H1 (cell line): ENCODE measurements around the gene WNT2. TPM values are rescaled to one million over a fixed set of nuclear protein-coding genes. Genes with fewer than 3 reads are reported as not detected.

Experiments
- CBX8 ChIP-seq: fragments of 300-800, 300-1000 bp; sonication (generic); IDR thresholded peaks from 2 replicates; pipeline ENCODE4 v1.7.1; 2016; ENCODE audit warnings: low read depth, low read length, borderline replicate concordance
- HDAC6 ChIP-seq: IDR thresholded peaks from one replicate; pipeline ENCODE4 v1.7.1; 2012; ENCODE audit warnings: low read depth, mild to moderate bottlenecking, inconsistent platforms, low read length, moderate library complexity
- JUND ChIP-seq: IDR thresholded peaks from 2 replicates; pipeline ENCODE4 v1.6.1; 2011; ENCODE audit warnings: mild to moderate bottlenecking, improper control_type of control experiment, low read length
- SAP30 ChIP-seq: fragments of 300-600 bp; sonication (generic); IDR thresholded peaks from 2 replicates; pipeline ENCODE4 v1.7.1; 2012; ENCODE audit warnings: low read length, moderate library complexity, mild to moderate bottlenecking, inconsistent platforms; ENCODE audit not compliant: insufficient read depth, insufficient replicate concordance
- YY1 ChIP-seq: IDR thresholded peaks from 2 replicates; pipeline ENCODE4 v1.6.1; 2011; ENCODE audit warnings: low read depth, mild to moderate bottlenecking, low read length
- polyA plus RNA-seq, 7 experiments: library from polyadenylated mRNA; depleted of rRNA in 3 of 7; stranded (reverse) in 5 of 7; unstranded in 2 of 7; fragments of >200 nt in 5 of 7; fragments of 200-250 nt in 2 of 7; gene quantifications; 1 replicate in 5 of 7; 2 replicates in 1 of 7; 4 replicates in 1 of 7; pipeline versions ENCODE4 v1.2.1 to v1.2.3, GENCODE V29; 2011 to 2013; ENCODE audit warnings: missing spikeins in 2 of 7, mixed read lengths in 2 of 7
- total RNA-seq: library from RNA; stranded (reverse); fragmentation: NEBNext Ultra II Directional; extraction: Animal tissue kit (Norgen Biotek cat#: 25700); gene quantifications from 2 replicates; pipeline ENCODE4 v1.2.1, GENCODE V29; 2021
- TF ChIP-seq, protein P1 (sequence below): fragments of 300-600 bp; sonication (generic); IDR thresholded peaks from 2 replicates; pipeline ENCODE4 v1.7.1; 2012; ENCODE audit warnings: low read length, moderate library complexity, mild to moderate bottlenecking, inconsistent platforms; ENCODE audit not compliant: insufficient replicate concordance

The WNT2 gene
- total and polyA plus RNA-seq, 2 of the 8 experiments (the other 6 are each of a cell fraction or from before 2014, with no cell fraction given) = not detected

DNA sequence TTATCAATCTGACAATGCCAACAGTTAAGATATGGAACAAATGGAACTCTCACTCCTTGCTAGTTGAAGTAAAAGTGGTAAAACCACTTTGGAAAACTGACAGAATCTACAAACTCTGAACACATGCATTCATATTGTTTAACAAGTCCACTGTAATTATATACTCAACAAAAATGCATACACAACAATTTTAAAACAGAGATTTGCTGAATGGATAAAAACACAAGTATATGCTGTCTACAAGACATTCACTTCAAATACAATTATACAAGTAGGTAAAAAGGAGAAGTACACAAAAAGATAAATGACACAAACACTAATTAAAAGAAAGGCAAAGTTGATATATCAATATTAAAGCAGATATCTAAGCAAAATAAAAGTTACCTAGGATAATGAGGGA lies 9.2 kb upstream of the WNT2 start (continued):
- TF ChIP-seq, protein P1, sequence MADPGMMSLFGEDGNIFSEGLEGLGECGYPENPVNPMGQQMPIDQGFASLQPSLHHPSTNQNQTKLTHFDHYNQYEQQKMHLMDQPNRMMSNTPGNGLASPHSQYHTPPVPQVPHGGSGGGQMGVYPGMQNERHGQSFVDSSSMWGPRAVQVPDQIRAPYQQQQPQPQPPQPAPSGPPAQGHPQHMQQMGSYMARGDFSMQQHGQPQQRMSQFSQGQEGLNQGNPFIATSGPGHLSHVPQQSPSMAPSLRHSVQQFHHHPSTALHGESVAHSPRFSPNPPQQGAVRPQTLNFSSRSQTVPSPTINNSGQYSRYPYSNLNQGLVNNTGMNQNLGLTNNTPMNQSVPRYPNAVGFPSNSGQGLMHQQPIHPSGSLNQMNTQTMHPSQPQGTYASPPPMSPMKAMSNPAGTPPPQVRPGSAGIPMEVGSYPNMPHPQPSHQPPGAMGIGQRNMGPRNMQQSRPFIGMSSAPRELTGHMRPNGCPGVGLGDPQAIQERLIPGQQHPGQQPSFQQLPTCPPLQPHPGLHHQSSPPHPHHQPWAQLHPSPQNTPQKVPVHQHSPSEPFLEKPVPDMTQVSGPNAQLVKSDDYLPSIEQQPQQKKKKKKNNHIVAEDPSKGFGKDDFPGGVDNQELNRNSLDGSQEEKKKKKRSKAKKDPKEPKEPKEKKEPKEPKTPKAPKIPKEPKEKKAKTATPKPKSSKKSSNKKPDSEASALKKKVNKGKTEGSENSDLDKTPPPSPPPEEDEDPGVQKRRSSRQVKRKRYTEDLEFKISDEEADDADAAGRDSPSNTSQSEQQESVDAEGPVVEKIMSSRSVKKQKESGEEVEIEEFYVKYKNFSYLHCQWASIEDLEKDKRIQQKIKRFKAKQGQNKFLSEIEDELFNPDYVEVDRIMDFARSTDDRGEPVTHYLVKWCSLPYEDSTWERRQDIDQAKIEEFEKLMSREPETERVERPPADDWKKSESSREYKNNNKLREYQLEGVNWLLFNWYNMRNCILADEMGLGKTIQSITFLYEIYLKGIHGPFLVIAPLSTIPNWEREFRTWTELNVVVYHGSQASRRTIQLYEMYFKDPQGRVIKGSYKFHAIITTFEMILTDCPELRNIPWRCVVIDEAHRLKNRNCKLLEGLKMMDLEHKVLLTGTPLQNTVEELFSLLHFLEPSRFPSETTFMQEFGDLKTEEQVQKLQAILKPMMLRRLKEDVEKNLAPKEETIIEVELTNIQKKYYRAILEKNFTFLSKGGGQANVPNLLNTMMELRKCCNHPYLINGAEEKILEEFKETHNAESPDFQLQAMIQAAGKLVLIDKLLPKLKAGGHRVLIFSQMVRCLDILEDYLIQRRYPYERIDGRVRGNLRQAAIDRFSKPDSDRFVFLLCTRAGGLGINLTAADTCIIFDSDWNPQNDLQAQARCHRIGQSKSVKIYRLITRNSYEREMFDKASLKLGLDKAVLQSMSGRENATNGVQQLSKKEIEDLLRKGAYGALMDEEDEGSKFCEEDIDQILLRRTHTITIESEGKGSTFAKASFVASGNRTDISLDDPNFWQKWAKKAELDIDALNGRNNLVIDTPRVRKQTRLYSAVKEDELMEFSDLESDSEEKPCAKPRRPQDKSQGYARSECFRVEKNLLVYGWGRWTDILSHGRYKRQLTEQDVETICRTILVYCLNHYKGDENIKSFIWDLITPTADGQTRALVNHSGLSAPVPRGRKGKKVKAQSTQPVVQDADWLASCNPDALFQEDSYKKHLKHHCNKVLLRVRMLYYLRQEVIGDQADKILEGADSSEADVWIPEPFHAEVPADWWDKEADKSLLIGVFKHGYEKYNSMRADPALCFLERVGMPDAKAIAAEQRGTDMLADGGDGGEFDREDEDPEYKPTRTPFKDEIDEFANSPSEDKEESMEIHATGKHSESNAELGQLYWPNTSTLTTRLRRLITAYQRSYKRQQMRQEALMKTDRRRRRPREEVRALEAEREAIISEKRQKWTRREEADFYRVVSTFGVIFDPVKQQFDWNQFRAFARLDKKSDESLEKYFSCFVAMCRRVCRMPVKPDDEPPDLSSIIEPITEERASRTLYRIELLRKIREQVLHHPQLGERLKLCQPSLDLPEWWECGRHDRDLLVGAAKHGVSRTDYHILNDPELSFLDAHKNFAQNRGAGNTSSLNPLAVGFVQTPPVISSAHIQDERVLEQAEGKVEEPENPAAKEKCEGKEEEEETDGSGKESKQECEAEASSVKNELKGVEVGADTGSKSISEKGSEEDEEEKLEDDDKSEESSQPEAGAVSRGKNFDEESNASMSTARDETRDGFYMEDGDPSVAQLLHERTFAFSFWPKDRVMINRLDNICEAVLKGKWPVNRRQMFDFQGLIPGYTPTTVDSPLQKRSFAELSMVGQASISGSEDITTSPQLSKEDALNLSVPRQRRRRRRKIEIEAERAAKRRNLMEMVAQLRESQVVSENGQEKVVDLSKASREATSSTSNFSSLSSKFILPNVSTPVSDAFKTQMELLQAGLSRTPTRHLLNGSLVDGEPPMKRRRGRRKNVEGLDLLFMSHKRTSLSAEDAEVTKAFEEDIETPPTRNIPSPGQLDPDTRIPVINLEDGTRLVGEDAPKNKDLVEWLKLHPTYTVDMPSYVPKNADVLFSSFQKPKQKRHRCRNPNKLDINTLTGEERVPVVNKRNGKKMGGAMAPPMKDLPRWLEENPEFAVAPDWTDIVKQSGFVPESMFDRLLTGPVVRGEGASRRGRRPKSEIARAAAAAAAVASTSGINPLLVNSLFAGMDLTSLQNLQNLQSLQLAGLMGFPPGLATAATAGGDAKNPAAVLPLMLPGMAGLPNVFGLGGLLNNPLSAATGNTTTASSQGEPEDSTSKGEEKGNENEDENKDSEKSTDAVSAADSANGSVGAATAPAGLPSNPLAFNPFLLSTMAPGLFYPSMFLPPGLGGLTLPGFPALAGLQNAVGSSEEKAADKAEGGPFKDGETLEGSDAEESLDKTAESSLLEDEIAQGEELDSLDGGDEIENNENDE = no peak
- no peak for TF ChIP-seq JUND
- no peak for TF ChIP-seq SAP30
- no peak for TF ChIP-seq CBX8
- TF ChIP-seq YY1 = no peak
- TF ChIP-seq HDAC6 = no peak
